PC-3 (cell line): ENCODE measurements around the gene CHAF1A.

Source experiments
- EZH2 ChIP-seq: fragments of 300-600 bp; sonication (generic); IDR thresholded peaks from one replicate; pipeline ENCODE4 v1.6.1; 2017; ENCODE audit warnings: antibody characterized with exemption, mild to moderate bottlenecking, low read length; ENCODE audit not compliant: unreplicated experiment
- TF ChIP-seq, protein P1 (sequence below): fragments of 300-600 bp; sonication (generic); conservative IDR thresholded peaks from 2 replicates; pipeline ENCODE4 v1.5.1; 2017; ENCODE audit warnings: antibody characterized with exemption, low read depth, mild to moderate bottlenecking, low read length

DNA sequence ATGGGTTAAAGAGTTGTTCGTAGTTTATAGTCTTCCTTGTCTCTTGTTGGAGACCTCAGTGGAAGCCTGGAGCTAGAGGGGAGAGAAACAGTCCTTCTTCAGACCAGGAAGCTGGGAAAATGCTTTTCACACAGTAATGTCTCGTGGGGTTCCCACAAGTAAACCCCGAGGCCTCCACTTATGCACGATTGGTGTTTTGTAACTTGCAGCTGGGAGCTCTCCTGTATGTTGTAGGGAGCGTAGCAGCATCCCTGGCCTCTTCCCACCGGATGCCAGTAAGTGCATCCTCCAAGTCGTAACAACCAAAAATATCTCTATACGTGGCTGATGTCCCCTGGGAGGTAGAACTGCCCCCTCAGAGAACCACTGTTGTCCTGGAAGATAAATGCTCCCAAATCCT, 3.5 kb downstream of the CHAF1A start:
- no peak for TF ChIP-seq EZH2
- TF ChIP-seq, protein P1, sequence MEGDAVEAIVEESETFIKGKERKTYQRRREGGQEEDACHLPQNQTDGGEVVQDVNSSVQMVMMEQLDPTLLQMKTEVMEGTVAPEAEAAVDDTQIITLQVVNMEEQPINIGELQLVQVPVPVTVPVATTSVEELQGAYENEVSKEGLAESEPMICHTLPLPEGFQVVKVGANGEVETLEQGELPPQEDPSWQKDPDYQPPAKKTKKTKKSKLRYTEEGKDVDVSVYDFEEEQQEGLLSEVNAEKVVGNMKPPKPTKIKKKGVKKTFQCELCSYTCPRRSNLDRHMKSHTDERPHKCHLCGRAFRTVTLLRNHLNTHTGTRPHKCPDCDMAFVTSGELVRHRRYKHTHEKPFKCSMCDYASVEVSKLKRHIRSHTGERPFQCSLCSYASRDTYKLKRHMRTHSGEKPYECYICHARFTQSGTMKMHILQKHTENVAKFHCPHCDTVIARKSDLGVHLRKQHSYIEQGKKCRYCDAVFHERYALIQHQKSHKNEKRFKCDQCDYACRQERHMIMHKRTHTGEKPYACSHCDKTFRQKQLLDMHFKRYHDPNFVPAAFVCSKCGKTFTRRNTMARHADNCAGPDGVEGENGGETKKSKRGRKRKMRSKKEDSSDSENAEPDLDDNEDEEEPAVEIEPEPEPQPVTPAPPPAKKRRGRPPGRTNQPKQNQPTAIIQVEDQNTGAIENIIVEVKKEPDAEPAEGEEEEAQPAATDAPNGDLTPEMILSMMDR = no peak
